GM15510 (cell line): ENCODE measurements around the gene FASN.

Experiments used
- POLR2A ChIP-seq: IDR thresholded peaks from 3 replicates; pipeline ENCODE4 v1.6.1; 2011; ENCODE audit warnings: borderline replicate concordance; ENCODE audit not compliant: insufficient read length; ENCODE audit errors: extremely low read depth

The FASN gene

GRCh38 chr17:82094931-82095776 lies 2.9 kb downstream of the FASN start:
- no peak for TF ChIP-seq POLR2A

- no peak for TF ChIP-seq POLR2A
These were observed 4.9 kb downstream of the FASN start for GRCh38 chr17:82092995-82093751.

- TF ChIP-seq POLR2A = no peak
These were observed 5.4 kb downstream of the FASN start for GRCh38 chr17:82092628-82092994.

- TF ChIP-seq POLR2A = no peak
These were observed 5.9 kb downstream of the FASN start for GRCh38 chr17:82092094-82092586.

GRCh38 chr17:82091264-82092066 lies 6.6 kb downstream of the FASN start:
- no peak for TF ChIP-seq POLR2A

- peak; percentile 11 for TF ChIP-seq POLR2A
These were observed 7.3 kb downstream of the FASN start for GRCh38 chr17:82090549-82091263.

GRCh38 chr17:82089723-82090548 lies 8.1 kb downstream of the FASN start:
- TF ChIP-seq POLR2A = no peak

- peak; percentile 26 for TF ChIP-seq POLR2A
These were observed 9.0 kb downstream of the FASN start for GRCh38 chr17:82088838-82089722.

- no peak for TF ChIP-seq POLR2A
These were observed 9.8 kb downstream of the FASN start for GRCh38 chr17:82087961-82088837.

- no peak for TF ChIP-seq POLR2A
These were observed 10.8 kb downstream of the FASN start for GRCh38 chr17:82086941-82087906.
